Measurements from ENCODE around the gene GSE1.

GSE1 gene

DNA sequence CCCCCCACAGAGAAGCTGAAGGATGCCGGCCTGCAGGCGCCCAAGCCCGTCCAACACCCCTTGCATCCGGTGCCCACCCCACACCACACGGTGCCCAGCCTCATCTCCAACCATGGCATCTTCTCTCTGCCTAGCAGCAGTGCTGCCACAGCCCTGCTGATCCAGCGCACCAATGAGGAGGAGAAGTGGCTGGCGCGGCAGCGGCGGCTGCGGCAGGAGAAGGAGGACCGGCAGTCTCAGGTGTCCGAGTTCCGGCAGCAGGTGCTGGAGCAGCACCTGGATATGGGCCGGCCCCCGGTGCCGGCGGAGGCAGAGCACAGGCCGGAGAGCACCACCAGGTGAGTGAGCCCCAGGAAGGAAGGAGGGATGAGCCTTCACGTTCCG is 44.1 kb downstream of the GSE1 start:
- Histone ChIP-seq H3K27ac (replicated peaks) (no peak overlapping the region), H3K4me3 (replicated peaks; ENCODE audit: insufficient read depth, low read length) (no peak overlapping the region), H3K27me3 (ENCODE audit: insufficient read depth, poor library complexity, severe bottlenecking) (no peaks in the 10 kb centered on the region)
- TF ChIP-seq REST (IDR thresholded peaks at IDR 0.05; ENCODE audit: insufficient replicate concordance, low read depth) (no peak), POLR2AphosphoS5 (IDR thresholded peaks at IDR 0.05; ENCODE audit: low read depth) (no peak), SPI1 (IDR thresholded peaks at IDR 0.05; ENCODE audit: borderline replicate concordance, low read depth) (no peak)
- no peak for DNase-seq (ENCODE audit: low read depth in 1 of 2, low spot score in 1 of 2)

- Histone ChIP-seq H3K4me3 (replicated peaks; ENCODE audit: insufficient read depth, low read length) (no peak overlapping the region), H3K27ac (replicated peaks) (no peak overlapping the region), H3K27me3 (ENCODE audit: insufficient read depth, poor library complexity, severe bottlenecking) (no peaks in the 10 kb centered on the region)
- no peak for DNase-seq (ENCODE audit: low read depth in 1 of 2, low spot score in 1 of 2)
- TF ChIP-seq CTCF (IDR thresholded peaks at IDR 0.05; ENCODE audit: insufficient read depth, low read length) (no peak), POLR2AphosphoS5 (IDR thresholded peaks at IDR 0.05; ENCODE audit: low read depth) (no peak)
These were observed 44.9 kb downstream of the GSE1 start for GRCh38 chr16:85657996-85658395.

- Histone ChIP-seq H3K4me3 (replicated peaks; ENCODE audit: insufficient read depth, low read length) (no peak overlapping the region), H3K27me3 (ENCODE audit: insufficient read depth, poor library complexity, severe bottlenecking) (no peaks in the 10 kb centered on the region), H3K27ac (replicated peaks) (no peak overlapping the region)
- TF ChIP-seq REST (IDR thresholded peaks at IDR 0.05; ENCODE audit: insufficient replicate concordance, low read depth) (no peak), POLR2AphosphoS5 (IDR thresholded peaks at IDR 0.05; ENCODE audit: low read depth) (no peak), CTCF (IDR thresholded peaks at IDR 0.05; ENCODE audit: insufficient read depth, low read length) (no peak), SPI1 (IDR thresholded peaks at IDR 0.05; ENCODE audit: borderline replicate concordance, low read depth) (no peak), GABPA (IDR thresholded peaks at IDR 0.05; ENCODE audit: low read depth) (no peak)
- no peak for DNase-seq (ENCODE audit: low read depth in 1 of 2, low spot score in 1 of 2)
These were observed 45.6 kb downstream of the GSE1 start for GRCh38 chr16:85658504-85659326.

GRCh38 chr16:85659336-85659735 is 46.2 kb downstream of the GSE1 start:
- DNase-seq (ENCODE audit: low read depth in 1 of 2, low spot score in 1 of 2), result no peak
- Histone ChIP-seq H3K4me3 (replicated peaks; ENCODE audit: insufficient read depth, low read length) (no peak overlapping the region), H3K27ac (replicated peaks) (no peak overlapping the region), H3K27me3 (ENCODE audit: insufficient read depth, poor library complexity, severe bottlenecking) (no peaks in the 10 kb centered on the region)
- TF ChIP-seq GABPA (IDR thresholded peaks at IDR 0.05; ENCODE audit: low read depth), result no peak
- TF ChIP-seq POLR2AphosphoS5 (IDR thresholded peaks at IDR 0.05; ENCODE audit: low read depth), result no peak
- no peak for TF ChIP-seq CTCF (IDR thresholded peaks at IDR 0.05; ENCODE audit: insufficient read depth, low read length)
- no peak for TF ChIP-seq REST (IDR thresholded peaks at IDR 0.05; ENCODE audit: insufficient replicate concordance, low read depth)
- no peak for TF ChIP-seq SPI1 (IDR thresholded peaks at IDR 0.05; ENCODE audit: borderline replicate concordance, low read depth)

Measured in HL-60 (cell line).